ENCODE measurements around the gene NTM. TPM values are rescaled to one million over a fixed set of nuclear protein-coding genes. Genes with fewer than 3 reads are reported as not detected.

Gene NTM
- total RNA-seq, 1 donor from 2014 or later: not detected

DNA sequence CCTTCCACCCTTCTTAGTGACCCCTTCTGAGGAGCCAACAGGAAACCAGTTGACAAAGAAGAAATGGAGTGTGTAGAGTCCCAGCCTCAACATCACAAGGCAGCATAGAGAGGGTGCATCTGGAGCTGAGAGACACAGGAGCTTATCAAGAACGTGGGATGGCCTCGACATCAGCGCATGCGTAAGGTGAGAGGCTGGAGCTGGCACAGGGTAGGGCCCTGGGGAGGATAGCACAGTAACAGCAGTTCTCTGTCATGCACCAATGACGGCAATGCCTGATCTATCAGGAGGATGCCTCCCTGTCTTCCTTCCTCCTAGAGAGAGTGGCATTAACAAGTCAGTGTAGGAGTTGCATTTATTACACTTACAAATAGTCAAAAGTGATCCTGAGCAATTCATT, 426.1 kb downstream of the NTM start:
- Mint-ChIP-seq H3K4me1 (ENCODE audit: low read depth) (no peaks in the 10 kb centered on the region), H3K27me3 (ENCODE audit: insufficient read depth) (no peaks in the 10 kb centered on the region), H3K36me3 (ENCODE audit: low read depth) (no peaks in the 10 kb centered on the region), H3K9me3 (no peaks in the 10 kb centered on the region), H3K27ac (no peak overlapping the region), H3K4me3 (no peak overlapping the region)
- no peak for DNase-seq (ENCODE audit: low spot score)
- intact Hi-C loops (cut with micrococcal nuclease): no loop called here

DNA sequence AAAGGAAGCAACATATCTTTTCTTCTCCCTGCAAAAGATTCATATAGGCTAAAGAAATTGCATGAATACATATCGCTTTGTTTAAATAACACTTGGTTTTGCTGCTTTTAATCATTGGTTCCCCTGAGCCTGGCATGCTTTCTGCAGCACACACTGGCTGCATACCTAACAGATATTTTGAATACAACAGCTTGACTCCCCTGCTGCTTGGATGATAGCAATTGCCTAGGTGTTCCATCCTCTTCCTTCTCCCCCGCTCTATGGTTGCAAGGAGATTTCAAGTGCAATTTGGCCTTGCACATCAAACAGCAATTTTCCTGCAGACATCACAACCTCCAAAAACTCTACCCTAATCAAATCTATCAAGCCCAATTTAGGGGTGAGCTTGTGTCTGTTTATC, 430.0 kb downstream of the NTM start:
- no peaks in the 10 kb centered on the region for H3K4me1 Mint-ChIP-seq (ENCODE audit: low read depth)
- no peak overlapping the region for H3K27ac Mint-ChIP-seq
- H3K4me3 Mint-ChIP-seq: no peak overlapping the region
- no peak for DNase-seq (ENCODE audit: low spot score)
- H3K9me3 Mint-ChIP-seq: no peaks in the 10 kb centered on the region
- intact Hi-C loops (cut with micrococcal nuclease): no loop called here
- H3K27me3 Mint-ChIP-seq (ENCODE audit: insufficient read depth): peaks cover 2% of the 10 kb centered on the region
- no peaks in the 10 kb centered on the region for H3K36me3 Mint-ChIP-seq (ENCODE audit: low read depth)

DNA sequence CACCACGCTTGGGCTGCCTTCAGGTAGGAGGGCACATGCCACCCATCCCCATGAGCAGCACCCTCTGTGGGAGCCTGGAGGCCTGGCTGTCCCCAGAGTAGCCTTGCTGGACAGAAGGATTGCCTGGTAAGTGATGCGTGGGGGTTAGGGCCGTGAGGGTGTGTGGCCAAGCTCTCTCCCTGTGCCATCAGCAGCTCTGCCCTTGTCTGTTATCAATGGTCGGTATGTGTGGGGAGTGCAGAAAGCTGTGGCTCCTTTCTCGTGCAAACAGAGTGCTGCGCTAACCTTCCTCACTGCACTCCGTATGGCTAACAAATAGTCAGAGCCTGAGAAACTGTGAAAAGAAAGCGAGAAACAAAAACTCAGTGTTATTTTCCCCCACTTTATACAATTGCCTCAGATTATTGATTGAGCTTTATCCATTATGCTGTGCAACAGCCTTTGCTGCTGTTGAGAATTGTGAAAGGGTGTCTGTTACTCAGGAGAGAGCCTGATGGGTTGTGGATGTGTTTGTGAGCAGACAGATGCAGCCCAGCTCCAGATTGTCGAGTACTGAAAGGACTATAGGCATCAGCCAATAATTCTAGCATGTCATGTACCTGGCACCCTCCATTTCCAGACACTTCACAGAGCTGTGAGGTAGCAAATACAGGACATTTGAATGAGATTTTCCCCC, 432.2 kb downstream of the NTM start:
- no peak overlapping the region for H3K27ac Mint-ChIP-seq
- peaks cover 2% of the 10 kb centered on the region for H3K27me3 Mint-ChIP-seq (ENCODE audit: insufficient read depth)
- no peaks in the 10 kb centered on the region for H3K36me3 Mint-ChIP-seq (ENCODE audit: low read depth)
- no peaks in the 10 kb centered on the region for H3K4me1 Mint-ChIP-seq (ENCODE audit: low read depth)
- H3K9me3 Mint-ChIP-seq: no peaks in the 10 kb centered on the region
- intact Hi-C loops (cut with micrococcal nuclease): no loop called here
- DNase-seq (ENCODE audit: low spot score): no peak
- no peak overlapping the region for H3K4me3 Mint-ChIP-seq

DNA sequence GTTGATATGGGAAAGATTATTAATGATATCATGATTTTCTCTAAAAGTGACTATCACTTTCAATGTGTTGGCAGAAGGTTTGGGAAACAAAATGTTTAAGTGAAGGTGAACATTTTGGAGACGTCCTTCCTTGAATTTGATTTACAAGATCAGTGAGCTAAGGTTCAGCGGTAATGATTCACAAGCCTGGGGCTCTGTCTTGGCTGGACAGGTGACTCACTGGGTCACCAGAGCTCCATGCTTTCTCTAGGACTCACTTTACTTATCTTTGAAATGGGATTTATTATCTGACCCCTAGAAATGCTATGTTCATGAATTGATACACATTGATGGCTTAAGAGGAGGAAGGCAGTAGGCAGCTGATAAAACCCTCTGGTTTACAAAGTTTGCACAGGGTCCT, 437.5 kb downstream of the NTM start:
- H3K36me3 Mint-ChIP-seq (ENCODE audit: low read depth): no peaks in the 10 kb centered on the region
- no peaks in the 10 kb centered on the region for H3K9me3 Mint-ChIP-seq
- no peak for DNase-seq (ENCODE audit: low spot score)
- no peaks in the 10 kb centered on the region for H3K4me1 Mint-ChIP-seq (ENCODE audit: low read depth)
- intact Hi-C loops (cut with micrococcal nuclease): no loop called here
- no peak overlapping the region for H3K27ac Mint-ChIP-seq
- peaks cover 2% of the 10 kb centered on the region for H3K27me3 Mint-ChIP-seq (ENCODE audit: insufficient read depth)
- no peak overlapping the region for H3K4me3 Mint-ChIP-seq

DNA sequence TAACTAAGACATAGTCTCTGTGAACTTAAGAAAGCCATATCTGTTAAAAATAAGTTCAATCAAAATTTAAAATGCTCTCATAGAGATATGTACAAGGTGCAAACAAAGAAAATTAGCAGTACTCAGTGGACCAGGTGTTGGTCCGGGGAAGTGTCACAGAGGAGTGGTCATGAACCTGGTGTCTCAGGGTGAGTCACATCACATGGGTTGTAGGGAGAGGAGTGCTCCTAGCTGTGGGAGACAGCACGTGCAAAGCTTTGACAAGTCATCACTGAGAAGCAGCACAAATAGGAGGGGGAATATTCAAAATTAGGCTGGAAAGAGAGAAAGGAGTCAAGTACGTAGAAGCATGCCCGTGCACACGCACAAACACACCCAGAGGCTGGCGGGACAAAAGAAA, 438.1 kb downstream of the NTM start:
- H3K4me1 Mint-ChIP-seq (ENCODE audit: low read depth): no peaks in the 10 kb centered on the region
- H3K4me3 Mint-ChIP-seq: no peak overlapping the region
- no peak for DNase-seq (ENCODE audit: low spot score)
- H3K9me3 Mint-ChIP-seq: no peaks in the 10 kb centered on the region
- H3K27me3 Mint-ChIP-seq (ENCODE audit: insufficient read depth): no peaks in the 10 kb centered on the region
- H3K27ac Mint-ChIP-seq: no peak overlapping the region
- no peaks in the 10 kb centered on the region for H3K36me3 Mint-ChIP-seq (ENCODE audit: low read depth)
- intact Hi-C loops (cut with micrococcal nuclease): no loop called here

DNA sequence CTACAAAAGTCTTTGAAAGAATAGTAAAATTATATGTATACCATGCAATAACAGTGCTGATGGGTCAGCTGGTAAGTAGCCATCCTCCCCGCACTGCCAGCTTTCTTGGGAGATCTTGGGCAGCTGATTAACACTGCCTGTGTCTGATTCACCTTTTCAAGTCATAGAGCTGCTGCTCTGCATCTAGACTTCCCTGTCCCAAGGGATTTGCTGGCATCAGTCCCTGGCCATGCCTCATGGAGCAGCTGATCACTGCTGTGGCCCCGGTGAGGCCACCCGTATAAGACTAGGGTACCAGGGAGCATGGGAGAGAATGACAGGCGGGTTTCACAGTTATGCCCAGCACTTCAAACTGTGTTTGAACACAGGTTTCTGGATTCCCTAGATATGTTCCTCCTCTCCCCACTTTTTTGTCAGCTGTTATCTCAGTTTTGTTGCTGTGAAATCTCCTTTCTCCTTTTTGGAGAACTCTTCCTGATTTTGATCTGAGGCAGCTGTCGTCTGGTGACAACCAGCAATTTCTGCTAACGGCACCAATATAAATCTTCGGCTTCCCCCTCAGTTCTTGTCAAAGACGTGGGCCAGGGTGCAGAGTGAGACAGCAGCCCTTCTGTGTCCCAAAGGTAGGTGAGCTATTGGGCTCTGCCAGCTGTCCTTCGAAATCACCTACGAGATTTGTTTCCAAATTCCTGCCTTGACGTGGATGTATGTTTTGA, 438.9 kb downstream of the NTM start:
- no peaks in the 10 kb centered on the region for H3K36me3 Mint-ChIP-seq (ENCODE audit: low read depth)

DNA sequence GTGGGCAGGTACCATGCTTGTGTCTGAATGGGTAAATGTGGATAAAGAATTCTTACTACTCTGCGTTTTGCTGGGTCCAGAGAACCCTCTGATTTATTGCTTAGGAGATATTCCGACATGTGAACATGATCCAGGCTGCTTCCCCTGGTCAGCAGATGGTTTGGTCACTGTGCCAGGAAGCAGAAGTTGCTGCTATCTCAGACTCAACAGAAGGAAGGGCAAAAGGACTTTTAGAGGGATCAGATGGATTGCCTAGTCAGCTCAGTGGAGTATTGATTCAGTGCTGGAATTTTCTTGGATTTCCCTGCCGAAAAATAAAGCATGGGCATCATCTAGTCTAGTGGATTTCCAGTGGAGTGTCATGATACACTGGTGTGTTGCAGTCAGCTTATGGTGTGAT, 440.1 kb downstream of the NTM start:
- Mint-ChIP-seq H3K4me3 (no peak overlapping the region), H3K27me3 (ENCODE audit: insufficient read depth) (no peaks in the 10 kb centered on the region), H3K4me1 (ENCODE audit: low read depth) (no peaks in the 10 kb centered on the region), H3K36me3 (ENCODE audit: low read depth) (no peaks in the 10 kb centered on the region), H3K9me3 (no peaks in the 10 kb centered on the region), H3K27ac (no peak overlapping the region)
- no peak for DNase-seq (ENCODE audit: low spot score)
- intact Hi-C loops (cut with micrococcal nuclease): no loop called here

More for the DNA sequence above, 438.9 kb downstream of the NTM start:
- DNase-seq (ENCODE audit: low spot score): no peak
- H3K27me3 Mint-ChIP-seq (ENCODE audit: insufficient read depth): no peaks in the 10 kb centered on the region
- no peaks in the 10 kb centered on the region for H3K9me3 Mint-ChIP-seq
- H3K27ac Mint-ChIP-seq: no peak overlapping the region
- H3K4me3 Mint-ChIP-seq: no peak overlapping the region
- intact Hi-C loops (cut with micrococcal nuclease): no loop called here
- H3K4me1 Mint-ChIP-seq (ENCODE audit: low read depth): no peaks in the 10 kb centered on the region

DNA sequence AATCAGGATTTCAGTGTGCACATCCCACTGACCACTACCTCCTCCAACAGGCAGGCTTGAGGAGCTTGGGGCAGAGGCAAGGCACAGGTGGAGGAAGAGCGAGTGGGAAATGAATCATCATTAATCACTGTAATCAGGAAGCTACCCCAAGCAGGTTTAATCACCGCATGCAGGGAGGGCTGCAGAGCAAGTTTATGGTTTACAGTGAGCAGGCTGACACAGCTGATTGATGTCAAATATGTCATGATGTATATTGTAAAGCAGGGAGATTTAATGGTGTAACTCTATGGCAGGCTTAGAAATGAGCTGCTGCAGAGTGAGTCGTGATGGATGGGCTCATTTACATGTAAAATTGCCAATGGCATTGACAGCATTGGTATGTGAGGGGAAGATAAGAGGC, 441.0 kb downstream of the NTM start:
- H3K4me1 Mint-ChIP-seq (ENCODE audit: low read depth): no peaks in the 10 kb centered on the region
- H3K27ac Mint-ChIP-seq: no peak overlapping the region
- no peaks in the 10 kb centered on the region for H3K36me3 Mint-ChIP-seq (ENCODE audit: low read depth)
- intact Hi-C loops (cut with micrococcal nuclease): no loop called here
- H3K27me3 Mint-ChIP-seq (ENCODE audit: insufficient read depth): no peaks in the 10 kb centered on the region
- no peaks in the 10 kb centered on the region for H3K9me3 Mint-ChIP-seq
- DNase-seq (ENCODE audit: low spot score): no peak
- no peak overlapping the region for H3K4me3 Mint-ChIP-seq

DNA sequence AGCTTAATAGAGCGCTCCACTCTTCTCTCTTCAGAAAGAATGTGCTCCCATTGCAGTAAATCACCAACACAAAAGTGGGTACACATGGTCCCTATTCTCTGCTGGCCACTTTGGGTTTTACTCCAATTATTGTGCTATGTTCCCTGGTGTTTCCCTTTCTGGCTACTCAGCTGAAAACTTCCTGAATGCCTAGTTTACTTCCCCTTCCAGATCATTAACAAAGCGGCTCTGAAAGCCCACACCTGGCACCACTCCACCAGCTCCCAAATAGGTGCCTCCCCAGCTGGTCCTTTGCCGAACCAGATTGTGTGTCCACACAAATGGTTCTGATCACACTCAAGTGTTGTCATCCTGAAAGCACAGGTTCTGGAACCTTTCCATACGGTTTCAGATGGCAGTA, 443.7 kb downstream of the NTM start:
- Mint-ChIP-seq H3K9me3 (no peaks in the 10 kb centered on the region), H3K27me3 (ENCODE audit: insufficient read depth) (no peaks in the 10 kb centered on the region), H3K36me3 (ENCODE audit: low read depth) (no peaks in the 10 kb centered on the region), H3K4me3 (no peak overlapping the region), H3K27ac (no peak overlapping the region), H3K4me1 (ENCODE audit: low read depth) (no peaks in the 10 kb centered on the region)
- DNase-seq (ENCODE audit: low spot score): no peak
- intact Hi-C loops (cut with micrococcal nuclease): no loop called here

DNA sequence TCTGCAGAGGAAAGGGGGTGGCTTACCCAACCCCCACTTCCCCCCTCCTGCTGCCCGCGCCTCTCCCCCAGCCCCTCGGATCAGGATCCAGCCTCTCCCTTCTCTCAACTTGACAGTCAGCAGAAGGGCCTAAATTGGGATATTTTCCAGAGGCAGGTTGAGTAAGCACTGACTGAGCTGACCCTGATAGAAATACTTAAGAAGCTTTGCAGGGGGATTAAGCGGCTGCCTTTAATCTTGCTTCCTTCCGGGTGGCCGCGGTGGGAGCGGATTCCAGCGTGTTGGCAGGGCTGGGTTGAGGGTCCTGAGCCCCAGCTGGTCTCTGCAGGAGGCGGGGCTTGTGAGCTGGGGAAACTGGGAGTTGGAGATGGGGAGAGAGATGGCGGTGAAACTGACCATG, 445.2 kb downstream of the NTM start:
- H3K9me3 Mint-ChIP-seq: no peaks in the 10 kb centered on the region
- H3K27me3 Mint-ChIP-seq (ENCODE audit: insufficient read depth): no peaks in the 10 kb centered on the region
- H3K4me3 Mint-ChIP-seq: no peak overlapping the region
- no peak overlapping the region for H3K27ac Mint-ChIP-seq
- intact Hi-C loops (cut with micrococcal nuclease): no loop called here
- no peaks in the 10 kb centered on the region for H3K4me1 Mint-ChIP-seq (ENCODE audit: low read depth)
- H3K36me3 Mint-ChIP-seq (ENCODE audit: low read depth): no peaks in the 10 kb centered on the region
- DNase-seq (ENCODE audit: low spot score): no peak

DNA sequence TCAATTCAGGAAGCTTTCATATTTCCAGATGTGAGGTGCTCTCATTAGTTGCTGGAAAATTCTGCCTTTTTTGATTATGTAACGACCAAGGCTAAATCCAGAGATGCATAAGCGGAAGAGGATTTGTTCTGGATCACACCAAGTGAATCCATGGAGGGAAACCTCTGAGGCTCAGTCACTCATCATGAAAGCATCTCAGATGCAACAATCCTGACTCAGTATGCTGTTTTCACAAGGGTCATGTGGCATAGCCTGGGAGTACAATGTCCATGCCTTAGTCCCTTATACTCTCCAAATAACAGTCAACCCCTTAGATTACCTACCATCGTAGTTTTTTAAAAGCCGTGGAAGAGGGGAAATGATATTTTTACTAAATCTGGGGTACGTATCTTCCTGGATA, 445.6 kb downstream of the NTM start:
- DNase-seq (ENCODE audit: low spot score): no peak
- no peaks in the 10 kb centered on the region for H3K36me3 Mint-ChIP-seq (ENCODE audit: low read depth)
- no peaks in the 10 kb centered on the region for H3K9me3 Mint-ChIP-seq
- no peaks in the 10 kb centered on the region for H3K27me3 Mint-ChIP-seq (ENCODE audit: insufficient read depth)
- no peak overlapping the region for H3K4me3 Mint-ChIP-seq
- no peak overlapping the region for H3K27ac Mint-ChIP-seq
- intact Hi-C loops (cut with micrococcal nuclease): no loop called here
- no peaks in the 10 kb centered on the region for H3K4me1 Mint-ChIP-seq (ENCODE audit: low read depth)

DNA sequence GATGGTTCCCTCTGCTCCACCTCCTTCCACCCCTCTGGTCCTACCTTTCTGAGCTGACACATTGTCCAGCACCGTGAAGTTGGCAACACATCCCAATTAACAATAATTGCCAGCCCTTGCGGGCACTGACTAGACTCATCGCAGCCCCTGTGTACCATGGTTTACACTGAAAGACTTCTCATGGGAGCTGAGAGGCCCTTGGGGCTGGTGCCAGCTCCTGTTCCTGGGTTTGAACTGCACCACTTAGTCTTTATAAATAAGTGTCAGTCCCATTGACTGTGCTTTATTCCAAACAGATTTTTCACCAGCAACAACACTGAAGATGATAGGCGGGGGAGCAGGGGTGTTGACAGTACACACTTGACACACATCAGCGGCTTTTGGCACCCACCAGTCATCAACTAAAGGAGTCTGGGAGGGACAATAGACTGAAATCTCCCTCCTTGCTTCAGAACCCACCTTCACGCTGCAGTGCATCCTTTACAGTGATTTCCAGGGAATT, 447.3 kb downstream of the NTM start:
- no peaks in the 10 kb centered on the region for H3K36me3 Mint-ChIP-seq (ENCODE audit: low read depth)
- intact Hi-C loops (cut with micrococcal nuclease): no loop called here
- no peak overlapping the region for H3K4me3 Mint-ChIP-seq
- no peaks in the 10 kb centered on the region for H3K27me3 Mint-ChIP-seq (ENCODE audit: insufficient read depth)
- H3K9me3 Mint-ChIP-seq: no peaks in the 10 kb centered on the region
- H3K27ac Mint-ChIP-seq: no peak overlapping the region
- no peaks in the 10 kb centered on the region for H3K4me1 Mint-ChIP-seq (ENCODE audit: low read depth)
- DNase-seq (ENCODE audit: low spot score): no peak

DNA sequence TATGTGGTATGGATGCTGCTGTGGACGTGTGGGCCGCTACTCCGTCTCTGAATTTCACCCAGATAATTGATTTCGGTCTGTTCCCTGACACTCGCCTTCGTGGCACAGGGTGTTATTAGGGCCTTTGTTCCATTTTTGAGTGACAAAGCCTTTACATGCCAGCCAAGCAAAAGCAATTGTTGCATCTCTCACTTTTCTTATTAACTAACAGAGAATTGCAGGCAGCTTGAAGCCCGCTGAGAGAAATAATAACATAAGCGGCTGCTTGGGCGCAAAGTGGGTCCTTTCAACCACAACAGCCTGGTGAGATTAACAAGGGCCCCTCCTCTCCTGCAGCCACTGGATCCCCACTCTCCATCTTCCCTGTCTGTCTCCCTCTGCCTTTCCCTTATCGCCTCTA, 449.4 kb downstream of the NTM start:
- Mint-ChIP-seq H3K27ac (no peak overlapping the region), H3K4me3 (no peak overlapping the region), H3K4me1 (ENCODE audit: low read depth) (no peaks in the 10 kb centered on the region), H3K36me3 (ENCODE audit: low read depth) (no peaks in the 10 kb centered on the region), H3K27me3 (ENCODE audit: insufficient read depth) (no peaks in the 10 kb centered on the region), H3K9me3 (no peaks in the 10 kb centered on the region)
- intact Hi-C loops (cut with micrococcal nuclease): no loop called here
- DNase-seq (ENCODE audit: low spot score): no peak
